A549 (cell line): ENCODE measurements around the gene FMOD.

Source experiments
- CHD2 ChIP-seq: fragments of 150-350 bp; IDR thresholded peaks from 2 replicates; pipeline ENCODE4 v1.6.1; 2014; ENCODE audit warnings: low read length; ENCODE audit not compliant: partially characterized antibody
- EHMT2 ChIP-seq: fragments of 200-600 bp; sonication (generic); IDR thresholded peaks from 2 replicates; pipeline ENCODE4 v1.6.1; 2016; ENCODE audit warnings: antibody characterized with exemption, low read depth, mild to moderate bottlenecking, moderate library complexity
- ESRRA ChIP-seq: fragments of 150-350 bp; IDR thresholded peaks from 2 replicates; pipeline ENCODE4 v1.6.1; 2014; ENCODE audit warnings: mild to moderate bottlenecking, low read length, borderline replicate concordance
- KDM1A ChIP-seq: fragments of 200-600 bp; sonication (generic); IDR thresholded peaks from 2 replicates; pipeline ENCODE4 v1.6.1; 2016; ENCODE audit warnings: low read depth, mild to moderate bottlenecking
- SMC3 ChIP-seq: fragments of >200 bp; sonication (Bioruptor Twin); formaldehyde crosslinking; IDR thresholded peaks from 3 replicates; pipeline ENCODE4 v1.6.1; 2018; ENCODE audit warnings: inconsistent platforms
- ZFP36 ChIP-seq: fragments of 450-650 bp; IDR thresholded peaks from 2 replicates; pipeline ENCODE4 v1.6.1; 2014; ENCODE audit warnings: borderline replicate concordance; ENCODE audit not compliant: partially characterized antibody
- TF ChIP-seq, protein P1 (sequence below): fragments of 150-350 bp; IDR thresholded peaks from 2 replicates; pipeline ENCODE4 v1.6.1; 2014; ENCODE audit warnings: low read depth, mild to moderate bottlenecking, low read length
- TF ChIP-seq, protein P2 (sequence below): fragments of >200 bp; sonication (Bioruptor Twin); formaldehyde crosslinking; IDR thresholded peaks from 3 replicates; pipeline ENCODE4 v1.5.1; 2016
- TF ChIP-seq, protein P3 (sequence below): IDR thresholded peaks from 2 replicates; pipeline ENCODE4 v1.6.1; 2012

DNA sequence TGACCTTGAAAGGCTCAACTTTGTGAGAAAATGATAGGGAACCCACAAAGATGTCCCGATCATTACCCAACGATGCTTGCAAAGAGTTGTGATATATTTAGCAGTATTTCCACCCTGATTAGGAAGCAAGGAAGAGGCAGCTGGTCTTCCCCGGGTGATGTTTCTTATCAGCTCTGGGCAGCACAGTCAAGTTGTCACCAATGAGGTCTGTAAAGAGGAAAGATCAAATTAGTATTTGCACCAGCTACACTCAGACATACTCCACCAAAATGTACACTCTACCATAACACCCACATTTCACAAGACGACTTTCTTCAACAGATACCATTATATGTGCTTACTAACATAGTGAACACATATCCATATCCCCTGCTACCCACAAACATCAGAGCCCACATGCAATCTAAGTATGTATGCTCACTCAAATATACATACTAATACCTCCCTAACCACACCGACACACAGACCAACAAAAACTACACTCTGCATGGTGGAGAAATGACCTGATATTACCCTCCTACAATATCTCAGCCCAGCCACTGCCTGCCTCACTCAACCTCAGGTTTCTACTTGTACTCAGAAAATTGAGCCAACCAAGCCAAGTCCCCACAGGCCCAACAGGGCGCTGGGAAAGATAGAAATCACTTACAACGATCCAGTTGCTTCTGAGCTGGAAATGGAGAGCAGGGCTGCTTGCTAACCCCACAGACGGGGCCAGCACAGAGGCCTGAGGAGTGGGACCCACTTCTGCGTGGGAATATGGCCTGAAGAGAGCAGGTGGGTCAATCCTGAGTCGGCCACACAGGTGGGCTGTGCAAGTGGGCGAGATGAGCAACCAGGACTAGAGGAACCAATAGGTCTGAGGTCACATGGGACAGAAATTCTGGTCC, 50.2 kb downstream of the FMOD start:
- TF ChIP-seq, protein P1, sequence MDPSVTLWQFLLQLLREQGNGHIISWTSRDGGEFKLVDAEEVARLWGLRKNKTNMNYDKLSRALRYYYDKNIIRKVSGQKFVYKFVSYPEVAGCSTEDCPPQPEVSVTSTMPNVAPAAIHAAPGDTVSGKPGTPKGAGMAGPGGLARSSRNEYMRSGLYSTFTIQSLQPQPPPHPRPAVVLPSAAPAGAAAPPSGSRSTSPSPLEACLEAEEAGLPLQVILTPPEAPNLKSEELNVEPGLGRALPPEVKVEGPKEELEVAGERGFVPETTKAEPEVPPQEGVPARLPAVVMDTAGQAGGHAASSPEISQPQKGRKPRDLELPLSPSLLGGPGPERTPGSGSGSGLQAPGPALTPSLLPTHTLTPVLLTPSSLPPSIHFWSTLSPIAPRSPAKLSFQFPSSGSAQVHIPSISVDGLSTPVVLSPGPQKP = no peak
- TF ChIP-seq, protein P2, sequence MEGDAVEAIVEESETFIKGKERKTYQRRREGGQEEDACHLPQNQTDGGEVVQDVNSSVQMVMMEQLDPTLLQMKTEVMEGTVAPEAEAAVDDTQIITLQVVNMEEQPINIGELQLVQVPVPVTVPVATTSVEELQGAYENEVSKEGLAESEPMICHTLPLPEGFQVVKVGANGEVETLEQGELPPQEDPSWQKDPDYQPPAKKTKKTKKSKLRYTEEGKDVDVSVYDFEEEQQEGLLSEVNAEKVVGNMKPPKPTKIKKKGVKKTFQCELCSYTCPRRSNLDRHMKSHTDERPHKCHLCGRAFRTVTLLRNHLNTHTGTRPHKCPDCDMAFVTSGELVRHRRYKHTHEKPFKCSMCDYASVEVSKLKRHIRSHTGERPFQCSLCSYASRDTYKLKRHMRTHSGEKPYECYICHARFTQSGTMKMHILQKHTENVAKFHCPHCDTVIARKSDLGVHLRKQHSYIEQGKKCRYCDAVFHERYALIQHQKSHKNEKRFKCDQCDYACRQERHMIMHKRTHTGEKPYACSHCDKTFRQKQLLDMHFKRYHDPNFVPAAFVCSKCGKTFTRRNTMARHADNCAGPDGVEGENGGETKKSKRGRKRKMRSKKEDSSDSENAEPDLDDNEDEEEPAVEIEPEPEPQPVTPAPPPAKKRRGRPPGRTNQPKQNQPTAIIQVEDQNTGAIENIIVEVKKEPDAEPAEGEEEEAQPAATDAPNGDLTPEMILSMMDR = no peak
- TF ChIP-seq SMC3 (no peak), ESRRA (no peak), EHMT2 (no peak), CHD2 (no peak), ZFP36 (no peak), KDM1A (no peak)
- TF ChIP-seq, protein P3, sequence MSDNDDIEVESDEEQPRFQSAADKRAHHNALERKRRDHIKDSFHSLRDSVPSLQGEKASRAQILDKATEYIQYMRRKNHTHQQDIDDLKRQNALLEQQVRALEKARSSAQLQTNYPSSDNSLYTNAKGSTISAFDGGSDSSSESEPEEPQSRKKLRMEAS = no peak
